GM23338 (cell line): Measurements from ENCODE around the gene RMC1.

ENCODE experiments used
- CTCF ChIP-seq, 2 experiments: fragments of 200-600 bp in 1 of 2; sonication (generic) in 1 of 2; conservative IDR thresholded peaks; 2 replicates each; pipeline versions ENCODE4 v1.5.1 to v1.6.1; 2016 to 2017; ENCODE audit warnings: antibody characterized with exemption in 2 of 2, low read depth in 2 of 2, mild to moderate bottlenecking in 2 of 2, moderate library complexity in 1 of 2
- EZH2 ChIP-seq: fragments of 200-600 bp; sonication (generic); IDR thresholded peaks from one replicate; pipeline ENCODE4 v1.8.0; 2017; ENCODE audit warnings: antibody characterized with exemption, mild to moderate bottlenecking, low read depth; ENCODE audit not compliant: unreplicated experiment
- REST ChIP-seq: IDR thresholded peaks from one replicate; pipeline ENCODE4 v1.6.1; 2018; ENCODE audit warnings: antibody characterized with exemption; ENCODE audit not compliant: unreplicated experiment

- TF ChIP-seq EZH2 (no peak), CTCF (conservative IDR thresholded peaks at IDR 0.05; ENCODE audit: low read depth in 2 of 2) (no peak), REST (no peak)
Measured at GRCh38 chr18:23479829-23480505, 23.3 kb upstream of the RMC1 start.
